HCT116 (cell line): ENCODE data around the gene MED13L.

Source experiments
- CEBPB ChIP-seq: IDR thresholded peaks from 2 replicates; pipeline ENCODE4 v1.6.1; 2012; ENCODE audit warnings: low read depth
- CTCF ChIP-seq, 3 experiments: fragments of 200-600 bp in 1 of 3; sonication (generic) in 1 of 3; IDR thresholded peaks in 2 of 3; conservative IDR thresholded peaks in 1 of 3; 2 replicates each; pipeline ENCODE4 v1.5.1; 2012 to 2017; ENCODE audit warnings: low read depth in 2 of 3, low read length in 2 of 3, antibody characterized with exemption in 1 of 3, borderline replicate concordance in 1 of 3, control low read depth in 1 of 3, mild to moderate bottlenecking in 1 of 3, mixed read lengths in 1 of 3, mixed run types in 1 of 3, moderate library complexity in 1 of 3; ENCODE audit not compliant: insufficient read depth in 1 of 3
- EZH2 ChIP-seq: fragments of 200-600 bp; sonication (generic); IDR thresholded peaks from 2 replicates; pipeline ENCODE4 v1.6.1; 2017; ENCODE audit warnings: antibody characterized with exemption, mixed run types
- JUND ChIP-seq: IDR thresholded peaks from 2 replicates; pipeline ENCODE4 v1.6.1; 2012
- POLR2A ChIP-seq: IDR thresholded peaks from 2 replicates; pipeline ENCODE4 v1.7.0; 2011; ENCODE audit warnings: borderline replicate concordance; ENCODE audit not compliant: insufficient read depth, insufficient read length; ENCODE audit errors: extremely low read depth
- POLR2AphosphoS5 ChIP-seq: IDR thresholded peaks from 2 replicates; pipeline ENCODE4 v1.6.1; 2011; ENCODE audit warnings: mild to moderate bottlenecking, low read depth, low read length, moderate library complexity
- REST ChIP-seq: IDR thresholded peaks from 2 replicates; pipeline ENCODE4 v1.6.1; 2012; ENCODE audit warnings: low read depth
- SP1 ChIP-seq: IDR thresholded peaks from 2 replicates; pipeline ENCODE4 v1.6.1; 2012; ENCODE audit warnings: low read depth
- SRF ChIP-seq: IDR thresholded peaks from 2 replicates; pipeline ENCODE4 v1.6.1; 2012; ENCODE audit warnings: low read depth
- TCF7L2 ChIP-seq: IDR thresholded peaks from 2 replicates; pipeline ENCODE4 v1.7.0; 2011; ENCODE audit warnings: borderline replicate concordance, inconsistent platforms; ENCODE audit not compliant: insufficient read depth, insufficient read length; ENCODE audit errors: extremely low read depth
- YY1 ChIP-seq: IDR thresholded peaks from 2 replicates; pipeline ENCODE4 v1.6.1; 2011; ENCODE audit warnings: low read length, low read depth, moderate library complexity, mild to moderate bottlenecking; ENCODE audit not compliant: insufficient replicate concordance; ENCODE audit errors: extremely low read depth
- ZNF274 ChIP-seq: fragments of 200-500 bp; sonication (Bioruptor generic); IDR thresholded peaks from 2 replicates; pipeline ENCODE4 v1.6.1; 2014; ENCODE audit warnings: mild to moderate bottlenecking, low read depth, low read length, inconsistent platforms

GRCh38 chr12:116006141-116006540, 271.4 kb downstream of the MED13L start:
- TF ChIP-seq CEBPB = no peak
- TF ChIP-seq REST = no peak
- TF ChIP-seq CTCF (IDR thresholded peaks at IDR 0.05 in 2 of 3, conservative IDR thresholded peaks at IDR 0.05 in 1 of 3; ENCODE audit: borderline replicate concordance in 1 of 3, insufficient read depth in 1 of 3, low read depth in 2 of 3, low read length in 2 of 3) = no peak
- TF ChIP-seq JUND = no peak
- no peak for TF ChIP-seq SRF
- TF ChIP-seq EZH2 = no peak
- no peak for TF ChIP-seq POLR2A
- no peak for TF ChIP-seq SP1
- TF ChIP-seq ZNF274 = no peak
- no peak for TF ChIP-seq TCF7L2
- TF ChIP-seq YY1 = no peak
- no peak for TF ChIP-seq POLR2AphosphoS5
